Inflammatory macrophage treated with lipopolysaccharide for 4 hours (primary cell): ENCODE measurements around the gene CLCN2.

ENCODE experiments used
- DNase-seq: peaks from one replicate; pipeline ENCODE4 v3.0.0-alpha.2; 2020

CLCN2 gene

DNA sequence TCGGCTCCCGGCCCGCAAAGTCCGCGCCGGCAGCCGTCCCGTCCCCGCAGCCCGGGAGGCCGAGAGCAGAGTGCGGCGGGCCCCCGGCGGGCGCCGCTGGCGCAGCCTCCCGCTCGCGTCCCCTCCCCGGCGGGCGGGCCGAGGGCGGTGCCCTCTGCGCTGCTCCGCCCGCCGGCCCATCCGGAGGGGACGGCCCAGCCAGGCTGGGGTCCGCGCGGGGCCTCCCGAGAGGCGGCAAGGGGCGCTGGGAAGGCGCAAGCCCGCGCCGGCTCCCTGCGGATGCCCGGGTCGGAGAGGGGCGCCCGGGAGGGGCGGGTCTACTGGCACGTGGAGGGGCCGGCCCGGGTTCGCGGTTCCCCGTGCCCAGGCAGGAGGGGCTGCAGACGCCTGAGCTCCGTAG is at the start of gene CLCN2, which contains the start of gene POLR2H:
CLCN2 (minus strand) TSS at position 74 of the 400 bp plus-strand sequence. CDS start 126 bp downstream, outside the sequence.
POLR2H (plus strand) TSS at position 179 of the 400 bp plus-strand sequence. CDS start 1,783 bp downstream, outside the sequence.
- DNase-seq = peak; percentile 24

DNA sequence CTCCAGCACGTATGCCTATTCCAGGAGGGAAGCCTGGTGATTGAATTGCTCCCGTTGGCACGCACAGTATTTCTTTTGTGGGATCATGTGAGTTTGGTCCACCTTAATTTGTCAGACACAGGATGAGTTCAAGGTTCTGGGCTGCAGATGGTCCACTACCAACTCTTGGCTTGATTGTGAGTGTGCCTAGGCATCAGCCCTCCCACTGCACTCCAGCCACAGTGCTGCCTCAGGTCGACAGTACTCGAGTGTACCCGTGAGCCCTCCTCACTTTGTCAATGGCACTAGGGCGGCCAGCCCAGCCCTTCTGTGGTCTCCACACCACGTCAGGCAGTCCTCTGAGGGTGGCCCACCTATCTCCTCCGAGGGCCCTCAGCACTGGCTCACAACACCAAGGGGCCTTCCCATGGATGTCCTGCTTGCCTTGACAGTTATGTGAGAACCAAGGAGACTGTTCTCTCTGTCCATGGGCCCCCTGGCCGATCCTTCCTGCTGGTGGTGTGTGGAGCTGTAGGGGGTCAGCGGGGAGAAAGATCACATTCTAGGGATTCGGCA is 48.6 kb upstream of the CLCN2 start:
- DNase-seq = no peak

DNA sequence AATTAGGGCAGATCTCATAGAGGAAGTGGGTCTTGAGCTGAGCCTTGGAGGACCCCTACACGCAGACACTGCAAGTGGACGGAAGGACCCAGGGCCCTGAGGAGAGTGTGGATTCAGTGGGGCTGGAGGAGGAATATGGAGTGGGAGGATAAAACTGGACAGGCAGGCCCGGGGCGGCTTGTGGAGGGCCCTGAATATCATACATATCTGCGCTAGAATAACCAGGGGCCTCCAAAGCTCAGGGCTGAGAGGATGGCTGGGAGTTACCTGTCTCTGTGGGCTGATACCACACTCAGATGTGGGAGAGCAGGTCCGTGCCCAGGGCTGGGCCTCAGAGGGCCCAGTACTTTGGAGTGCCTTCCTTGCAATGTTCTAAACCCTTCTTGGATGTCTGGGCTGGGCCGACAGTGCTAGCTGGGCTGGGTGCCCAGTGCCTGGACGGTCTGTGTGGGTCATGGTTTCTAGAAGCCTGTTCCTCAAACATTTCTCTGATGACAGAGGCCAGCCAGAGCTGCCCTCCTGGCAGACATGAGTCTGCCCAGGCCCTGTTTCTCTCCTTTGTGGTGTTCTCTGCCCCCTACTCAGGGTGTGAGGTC is 48.0 kb upstream of the CLCN2 start:
- no peak for DNase-seq

DNA sequence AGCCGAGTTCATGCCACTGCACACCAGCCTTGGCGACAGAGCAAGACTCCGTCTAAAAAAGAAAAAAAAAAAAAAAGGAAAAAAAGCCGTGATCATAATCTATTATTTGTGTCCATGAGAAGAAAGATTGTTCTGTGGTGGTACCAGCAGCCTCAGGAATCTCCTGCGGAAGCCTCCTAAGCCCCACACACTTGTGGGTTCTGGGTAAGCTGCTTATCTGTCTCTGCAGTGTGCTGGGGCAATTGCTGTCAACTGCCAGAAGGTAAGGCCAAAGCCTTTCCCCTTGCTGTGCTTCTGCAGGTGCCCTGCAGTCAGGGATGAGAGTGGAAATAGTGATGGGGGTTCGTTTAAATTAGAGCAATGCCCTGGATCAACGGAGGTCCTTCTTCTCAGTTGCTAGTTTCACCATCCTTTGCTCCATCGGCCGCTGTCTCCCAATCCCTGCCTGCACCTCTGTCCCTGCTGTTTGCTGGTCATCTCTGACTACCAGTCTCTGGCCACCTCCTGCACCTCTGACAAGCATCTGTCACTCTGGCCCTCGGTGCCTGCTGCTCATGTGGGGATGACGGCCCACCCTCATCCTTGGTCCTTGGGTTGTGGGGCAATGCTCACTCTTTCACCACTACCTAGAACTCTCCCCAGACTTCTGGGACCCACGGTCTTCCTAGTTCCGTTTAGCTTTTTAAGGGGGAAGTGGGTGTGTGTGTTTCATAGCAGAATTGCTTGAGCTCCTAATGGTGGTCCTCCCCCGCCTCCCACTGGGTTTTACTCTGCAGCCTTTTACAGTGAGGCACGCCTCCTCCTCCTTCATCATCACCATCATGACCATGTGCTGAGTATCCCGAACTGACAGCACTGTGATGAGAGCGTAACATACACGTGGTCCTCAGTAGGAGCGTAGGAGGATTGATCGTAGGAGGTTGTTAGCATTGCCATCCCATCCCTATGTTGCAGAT is 43.9 kb upstream of the CLCN2 start:
- peak; percentile 30 for DNase-seq

DNA sequence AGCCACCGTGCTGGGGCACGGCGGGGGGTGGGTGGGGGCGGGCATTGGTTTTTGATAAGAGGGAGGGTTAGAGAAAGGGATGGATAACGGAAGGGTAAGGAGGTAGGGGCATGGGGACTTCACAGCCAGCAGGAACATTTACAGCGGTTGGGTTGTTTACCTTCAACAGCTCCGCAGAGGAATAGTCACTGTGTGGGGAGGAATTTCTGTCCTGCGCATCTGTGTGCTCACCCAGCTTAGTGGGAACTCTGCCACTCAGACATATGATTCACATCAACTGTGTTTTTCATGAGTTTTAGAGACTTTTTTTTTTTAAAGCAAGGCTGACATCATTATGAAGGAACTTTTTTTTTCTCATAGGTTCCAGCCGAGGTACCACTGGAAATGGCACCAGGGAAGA is 38.0 kb upstream of the CLCN2 start:
- DNase-seq = no peak

DNA sequence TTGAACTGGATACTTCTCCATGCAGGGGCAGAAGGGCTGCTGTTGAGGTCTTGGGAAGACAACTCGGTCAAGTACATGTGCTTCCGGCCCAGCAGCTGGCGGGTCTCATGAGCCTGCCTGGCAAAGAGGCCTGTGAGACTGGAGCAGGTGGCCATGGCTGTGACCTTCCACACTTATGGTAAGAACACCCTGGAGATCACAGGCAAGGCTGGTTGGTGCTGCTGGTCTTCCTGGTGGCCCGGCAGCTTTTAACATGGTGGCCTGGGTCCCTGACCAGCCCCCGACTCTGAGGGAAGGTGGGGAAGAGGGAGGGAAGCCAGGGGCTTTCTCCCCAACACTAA is 33.9 kb upstream of the CLCN2 start:
- no peak for DNase-seq

DNA sequence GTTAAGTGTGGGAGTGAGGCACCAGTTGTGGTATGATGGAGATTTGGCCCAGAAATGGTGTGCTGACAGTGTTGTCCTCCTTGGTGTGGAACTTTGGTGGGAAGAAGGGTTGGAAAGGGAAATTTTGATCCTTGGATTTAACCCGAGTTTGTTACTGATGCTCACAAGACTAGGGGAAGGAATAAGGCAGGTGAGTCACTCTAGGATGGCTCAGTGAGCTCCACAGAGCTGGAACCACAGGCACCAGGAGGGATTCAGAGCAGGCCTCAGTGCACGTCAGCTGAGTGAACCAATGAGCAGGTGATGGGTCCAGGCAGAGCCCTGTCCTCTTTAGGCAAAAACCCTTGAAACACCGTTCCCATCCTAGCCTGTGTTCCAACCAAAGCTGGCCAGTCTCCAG is 29.9 kb upstream of the CLCN2 start:
- DNase-seq = no peak

DNA sequence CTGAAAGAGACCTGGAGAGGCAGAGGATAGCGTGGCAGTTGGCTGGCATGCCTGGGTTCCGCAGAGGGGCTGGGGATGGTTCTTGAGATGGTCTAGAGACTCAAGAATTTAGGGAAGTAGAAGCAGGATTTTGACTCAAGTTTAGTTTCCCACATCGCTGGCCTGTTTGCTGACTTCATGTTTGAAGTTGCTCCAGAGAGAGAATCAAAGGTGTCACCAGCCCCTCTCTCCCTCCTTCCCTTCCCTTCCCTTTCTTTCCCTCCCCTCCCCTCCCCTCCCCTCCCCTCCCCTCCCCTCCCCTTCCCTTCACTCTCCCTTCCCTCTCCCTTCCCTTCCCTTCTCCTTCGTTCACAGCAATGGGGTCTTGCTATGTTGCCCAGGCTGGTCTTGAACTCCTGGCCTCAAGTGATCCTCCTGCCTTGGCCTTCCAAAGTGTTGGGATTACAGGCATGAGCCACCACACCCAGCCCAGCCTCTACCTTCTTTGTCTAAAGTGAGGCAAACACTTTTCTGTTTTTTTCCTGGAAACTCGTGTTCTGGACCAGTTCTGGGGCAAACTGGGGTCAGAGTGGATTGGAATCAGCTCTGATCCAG is 28.6 kb upstream of the CLCN2 start:
- no peak for DNase-seq

DNA sequence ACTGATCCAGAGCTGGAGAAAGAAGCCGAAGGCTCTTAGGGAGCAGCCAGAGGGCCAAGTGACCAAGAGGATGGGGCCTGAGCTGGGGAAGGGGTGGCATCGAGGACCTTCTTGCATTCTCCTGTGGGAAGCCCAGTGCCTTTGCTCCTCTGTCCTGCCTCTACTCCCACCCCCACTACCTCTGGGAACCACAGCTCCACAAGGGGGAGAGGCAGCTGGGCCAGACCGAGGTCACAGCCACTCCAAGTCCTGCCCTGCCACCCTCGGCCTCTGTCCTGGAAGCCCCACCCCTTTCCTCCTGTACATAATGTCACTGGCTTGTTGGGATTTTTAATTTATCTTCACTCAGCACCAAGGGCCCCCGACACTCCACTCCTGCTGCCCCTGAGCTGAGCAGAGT is 28.0 kb upstream of the CLCN2 start:
- DNase-seq = no peak

DNA sequence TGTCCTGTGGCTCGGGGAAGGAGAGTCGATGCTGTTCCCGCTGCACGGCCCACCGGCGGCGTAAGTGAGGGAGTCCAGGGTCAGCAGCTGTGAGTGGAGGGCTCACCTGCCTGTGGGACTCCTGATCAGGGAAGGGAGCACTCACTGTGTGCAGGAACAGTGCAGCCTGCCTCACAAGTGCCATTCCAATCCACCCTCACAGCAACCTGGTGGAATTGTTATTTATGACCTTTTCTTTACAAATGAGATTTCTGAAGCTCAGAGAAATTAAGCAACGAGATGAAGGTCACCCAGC is 27.5 kb upstream of the CLCN2 start:
- DNase-seq = no peak

DNA sequence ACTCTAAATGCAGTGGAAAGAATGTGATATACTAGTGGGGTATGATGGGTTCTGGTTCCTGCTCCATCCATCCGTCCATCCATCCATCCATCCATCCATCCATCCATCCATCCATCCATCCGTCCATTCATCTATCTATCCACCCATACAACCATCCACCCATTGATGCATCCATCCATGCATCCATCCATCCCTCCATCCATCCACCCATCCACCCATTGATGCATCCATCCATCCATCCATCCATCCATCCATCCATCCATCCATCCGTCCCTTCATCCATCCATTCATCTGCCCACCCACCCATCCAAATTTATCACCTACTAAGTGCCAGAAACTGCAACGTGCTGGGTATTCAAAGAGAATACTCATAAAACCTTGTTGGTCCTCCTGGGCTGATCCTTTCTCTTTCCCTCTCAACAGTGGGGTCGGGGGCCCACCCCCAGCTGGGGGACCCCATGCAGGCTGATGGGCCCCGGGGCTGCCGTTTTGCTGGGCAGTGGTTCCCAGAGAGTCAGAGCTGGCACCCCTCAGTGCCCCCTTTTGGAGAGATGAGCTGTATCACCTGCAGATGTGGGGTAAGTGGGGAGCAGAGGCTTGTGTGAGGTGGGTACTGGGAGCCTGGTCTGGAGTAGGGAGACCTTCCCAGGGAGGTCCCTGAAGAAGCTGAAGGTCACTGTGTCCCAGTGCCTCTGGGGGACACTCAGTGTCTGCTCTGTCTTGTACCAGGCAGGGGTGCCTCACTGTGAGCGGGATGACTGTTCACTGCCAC is 26.9 kb upstream of the CLCN2 start:
- DNase-seq = no peak

DNA sequence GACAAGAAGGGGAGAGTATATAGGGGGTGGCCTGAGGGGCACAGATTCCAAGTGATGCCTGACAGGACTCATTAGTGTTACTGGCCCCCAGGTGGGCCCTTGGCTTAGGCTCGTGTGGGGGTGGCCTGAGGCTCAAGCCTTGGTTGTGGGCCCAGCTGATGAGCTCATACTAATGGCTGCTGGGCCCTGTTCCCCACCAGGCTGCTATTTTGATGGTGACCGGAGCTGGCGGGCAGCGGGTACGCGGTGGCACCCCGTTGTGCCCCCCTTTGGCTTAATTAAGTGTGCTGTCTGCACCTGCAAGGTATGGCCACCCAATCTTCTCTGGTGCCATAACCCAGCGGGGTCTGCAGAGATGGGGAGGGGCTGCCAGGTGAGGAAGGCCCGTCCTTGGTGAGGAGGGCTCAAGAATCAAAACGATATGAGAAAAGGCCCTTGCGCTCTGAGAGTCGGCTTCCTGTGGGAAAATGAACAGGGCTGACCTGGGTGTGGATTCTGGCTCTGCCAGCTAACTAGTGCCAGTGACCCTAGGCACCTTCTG is 25.8 kb upstream of the CLCN2 start:
- no peak for DNase-seq

DNA sequence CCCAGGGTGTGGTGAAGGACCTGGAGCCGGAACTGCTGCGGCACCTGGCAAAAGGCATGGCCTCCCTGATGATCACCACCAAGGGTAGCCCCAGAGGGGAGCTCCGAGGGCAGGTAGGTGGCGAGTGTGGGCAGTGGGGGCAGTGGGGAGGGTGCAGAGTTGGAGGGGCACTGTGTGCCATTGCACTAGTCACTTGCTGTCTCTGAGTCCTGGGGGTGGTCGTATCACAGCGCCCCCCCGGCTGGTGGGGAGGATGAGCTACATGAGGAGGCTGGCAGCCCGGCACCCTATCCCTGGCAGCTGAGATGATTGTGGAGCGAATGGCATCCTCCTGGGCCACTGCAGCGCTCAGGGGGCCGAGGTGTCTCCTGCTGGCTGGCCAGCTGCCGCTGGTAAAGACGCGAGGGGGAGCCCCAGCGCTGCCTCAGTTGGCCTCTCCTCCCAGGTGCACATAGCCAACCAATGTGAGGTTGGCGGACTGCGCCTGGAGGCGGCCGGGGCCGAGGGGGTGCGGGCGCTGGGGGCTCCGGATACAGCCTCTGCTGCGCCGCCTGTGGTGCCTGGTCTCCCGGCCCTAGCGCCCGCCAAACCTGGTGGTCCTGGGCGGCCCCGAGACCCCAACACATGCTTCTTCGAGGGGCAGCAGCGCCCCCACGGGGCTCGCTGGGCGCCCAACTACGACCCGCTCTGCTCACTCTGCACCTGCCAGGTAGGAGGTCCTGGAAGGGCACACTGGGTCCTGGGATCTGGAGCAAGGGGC is 24.8 kb upstream of the CLCN2 start:
- DNase-seq = no peak

DNA sequence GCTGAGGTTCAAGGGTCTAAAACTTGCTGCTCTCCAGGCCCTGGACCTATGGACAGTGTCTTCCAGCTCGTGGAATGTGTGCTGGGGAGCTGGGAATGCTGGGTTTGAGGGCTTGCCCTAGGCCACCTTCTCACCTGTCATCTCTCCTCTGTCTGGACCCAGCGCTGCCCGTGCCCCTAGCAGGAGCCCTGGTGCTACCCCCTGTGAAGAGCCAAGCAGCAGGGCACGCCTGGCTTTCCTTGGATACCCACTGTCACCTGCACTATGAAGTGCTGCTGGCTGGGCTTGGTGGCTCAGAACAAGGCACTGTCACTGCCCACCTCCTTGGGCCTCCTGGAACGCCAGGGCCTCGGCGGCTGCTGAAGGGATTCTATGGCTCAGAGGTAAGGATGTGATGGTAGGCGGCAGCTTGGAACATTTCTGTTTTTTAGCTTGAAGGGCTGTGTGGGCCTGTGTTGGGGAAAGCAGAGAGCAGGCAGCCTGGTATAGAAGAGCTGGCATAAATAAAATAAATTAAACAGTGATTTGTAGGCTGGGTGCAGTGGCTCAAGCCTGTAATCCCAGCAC is 23.5 kb upstream of the CLCN2 start:
- DNase-seq = no peak

DNA sequence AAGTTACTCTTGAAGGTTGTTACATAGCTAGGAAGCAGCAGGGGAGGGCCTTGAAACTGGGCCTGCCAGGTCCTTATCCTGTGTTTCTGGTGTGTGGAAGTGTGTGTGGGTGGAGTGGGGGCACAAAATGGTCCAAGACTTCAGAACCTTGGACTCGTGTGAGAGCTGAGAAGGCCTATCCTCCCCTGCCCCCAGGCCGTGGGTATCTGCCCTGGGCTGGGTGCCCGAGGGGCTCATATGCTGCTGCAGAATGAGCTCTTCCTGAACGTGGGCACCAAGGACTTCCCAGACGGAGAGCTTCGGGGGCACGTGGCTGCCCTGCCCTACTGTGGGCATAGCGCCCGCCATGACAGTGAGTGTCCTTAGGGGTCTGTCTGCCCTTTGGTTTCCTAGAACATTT is 22.9 kb upstream of the CLCN2 start:
- no peak for DNase-seq

DNA sequence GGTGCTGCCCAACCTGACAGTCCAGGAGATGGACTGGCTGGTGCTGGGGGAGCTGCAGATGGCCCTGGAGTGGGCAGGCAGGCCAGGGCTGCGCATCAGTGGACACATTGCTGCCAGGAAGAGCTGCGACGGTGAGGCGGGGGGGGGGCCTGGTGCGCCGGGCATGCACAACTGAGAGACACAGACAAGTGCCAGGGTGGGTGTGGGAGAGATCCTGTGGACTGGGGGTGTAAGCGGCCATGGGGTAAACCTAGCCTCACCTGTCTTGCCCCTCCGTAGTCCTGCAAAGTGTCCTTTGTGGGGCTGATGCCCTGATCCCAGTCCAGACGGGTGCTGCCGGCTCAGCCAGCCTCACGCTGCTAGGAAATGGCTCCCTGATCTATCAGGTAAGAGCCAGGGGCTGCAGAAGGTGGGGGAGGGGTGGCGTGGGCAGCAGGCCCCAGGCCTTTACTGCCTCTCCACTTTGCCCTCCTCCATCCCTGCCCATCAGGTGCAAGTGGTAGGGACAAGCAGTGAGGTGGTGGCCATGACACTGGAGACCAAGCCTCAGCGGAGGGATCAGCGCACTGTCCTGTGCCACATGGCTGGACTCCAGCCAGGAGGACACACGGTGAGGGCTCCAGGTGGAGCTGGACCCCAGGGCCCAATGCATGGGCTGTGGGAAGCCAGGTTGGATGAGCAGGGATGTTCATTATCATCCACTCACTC is 21.8 kb upstream of the CLCN2 start:
- no peak for DNase-seq

DNA sequence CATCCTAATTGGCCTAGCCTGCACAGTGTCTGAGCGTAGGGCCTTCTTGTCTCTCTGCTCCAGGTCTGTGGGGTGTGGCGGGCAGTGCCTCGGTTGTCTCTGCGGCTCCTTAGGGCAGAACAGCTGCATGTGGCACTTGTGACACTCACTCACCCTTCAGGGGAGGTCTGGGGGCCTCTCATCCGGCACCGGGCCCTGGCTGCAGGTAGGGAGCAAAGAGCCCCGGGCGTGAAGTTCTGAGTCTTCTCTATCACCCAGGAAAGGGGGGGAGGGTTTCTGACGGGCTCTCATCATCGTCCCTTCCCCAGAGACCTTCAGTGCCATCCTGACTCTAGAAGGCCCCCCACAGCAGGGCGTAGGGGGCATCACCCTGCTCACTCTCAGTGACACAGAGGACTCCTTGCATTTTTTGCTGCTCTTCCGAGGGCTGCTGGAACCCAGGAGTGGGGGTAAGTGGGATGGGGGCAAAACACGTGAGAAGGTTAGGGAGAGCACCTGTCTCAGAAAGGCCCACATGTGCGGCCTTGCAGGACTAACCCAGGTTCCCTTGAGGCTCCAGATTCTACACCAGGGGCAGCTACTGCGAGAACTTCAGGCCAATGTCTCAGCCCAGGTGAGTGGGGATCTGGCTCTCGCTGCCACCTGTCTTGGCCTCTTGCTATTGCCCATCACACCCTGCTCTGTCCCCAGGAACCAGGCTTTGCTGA is 21.1 kb upstream of the CLCN2 start:
- no peak for DNase-seq

DNA sequence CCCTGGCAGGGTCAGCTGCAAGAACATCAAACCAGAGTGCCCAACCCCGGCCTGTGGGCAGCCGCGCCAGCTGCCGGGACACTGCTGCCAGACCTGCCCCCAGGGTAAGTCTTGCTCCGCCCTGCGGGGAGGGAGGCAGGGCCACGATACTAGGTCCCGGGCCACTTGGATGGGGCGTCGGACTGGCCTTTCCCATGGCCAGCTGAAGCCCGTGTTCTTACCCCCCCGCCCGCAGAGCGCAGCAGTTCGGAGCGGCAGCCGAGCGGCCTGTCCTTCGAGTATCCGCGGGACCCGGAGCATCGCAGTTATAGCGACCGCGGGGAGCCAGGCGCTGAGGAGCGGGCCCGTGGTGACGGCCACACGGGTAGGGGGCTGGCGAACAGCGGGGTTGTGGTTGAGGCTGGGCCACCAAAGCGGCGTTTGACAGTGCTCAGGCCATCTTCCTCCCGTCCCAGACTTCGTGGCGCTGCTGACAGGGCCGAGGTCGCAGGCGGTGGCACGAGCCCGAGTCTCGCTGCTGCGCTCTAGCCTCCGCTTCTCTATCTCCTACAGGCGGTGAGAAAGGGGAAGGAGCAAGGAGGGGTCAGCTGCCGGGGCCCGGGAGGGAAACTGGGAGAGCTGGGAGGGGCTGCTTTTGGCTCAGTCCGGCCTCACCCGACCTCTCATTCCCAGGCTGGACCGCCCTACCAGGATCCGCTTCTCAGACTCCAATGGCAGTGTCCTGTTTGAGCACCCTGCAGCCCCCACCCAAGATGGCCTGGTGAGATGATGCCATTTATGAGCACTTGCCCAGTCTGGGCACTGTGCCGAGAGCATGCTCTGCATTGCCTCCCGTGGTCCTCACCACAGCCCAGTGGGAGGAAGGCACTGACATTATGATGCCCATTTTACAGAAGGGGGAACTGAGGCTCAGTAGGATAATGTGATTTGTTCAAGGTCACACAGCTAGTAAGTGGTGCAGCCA is 20.1 kb upstream of the CLCN2 start:
- peak; percentile 50 for DNase-seq

DNA sequence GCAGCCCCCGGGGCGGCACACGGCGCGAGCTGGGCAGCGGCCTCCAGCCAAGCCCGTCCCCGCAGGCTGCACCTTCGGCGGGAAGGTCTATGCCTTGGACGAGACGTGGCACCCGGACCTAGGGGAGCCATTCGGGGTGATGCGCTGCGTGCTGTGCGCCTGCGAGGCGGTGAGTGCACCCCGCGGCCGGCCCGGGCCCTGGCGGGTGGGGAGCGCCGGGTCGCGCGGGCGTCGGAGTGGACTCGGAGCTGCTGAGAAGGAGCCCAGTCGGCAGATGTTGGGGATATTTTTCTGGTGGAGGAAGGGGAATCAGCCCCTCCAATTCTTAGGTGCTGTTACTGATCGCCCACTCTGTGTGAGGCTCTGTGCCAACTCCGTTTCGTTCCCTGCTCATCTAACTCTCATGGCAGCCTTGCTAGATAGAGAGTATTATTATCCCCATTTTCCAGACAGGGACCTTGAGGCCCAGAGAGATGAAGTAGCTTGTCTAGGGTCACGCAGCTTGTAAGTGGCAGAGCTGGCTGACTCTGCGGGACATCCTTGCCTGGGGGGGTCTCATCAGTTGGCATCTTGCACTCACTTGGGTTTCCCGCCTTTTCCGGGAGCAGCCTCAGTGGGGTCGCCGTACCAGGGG is 19.3 kb upstream of the CLCN2 start:
- no peak for DNase-seq
